Astrocyte (in vitro differentiated cells and primary cell): ENCODE results near the gene ITCH.

Experiments used
- EZH2 ChIP-seq: IDR thresholded peaks from 2 replicates; pipeline ENCODE4 v1.6.1; 2012; ENCODE audit warnings: mild to moderate bottlenecking, low read length, inconsistent platforms; ENCODE audit not compliant: insufficient read depth
- TF ChIP-seq, protein P1 (sequence below): IDR thresholded peaks from 2 replicates; pipeline ENCODE4 v1.5.1; 2011; ENCODE audit warnings: low read depth, mild to moderate bottlenecking, inconsistent platforms, low read length, moderate library complexity; ENCODE audit not compliant: insufficient read depth

DNA sequence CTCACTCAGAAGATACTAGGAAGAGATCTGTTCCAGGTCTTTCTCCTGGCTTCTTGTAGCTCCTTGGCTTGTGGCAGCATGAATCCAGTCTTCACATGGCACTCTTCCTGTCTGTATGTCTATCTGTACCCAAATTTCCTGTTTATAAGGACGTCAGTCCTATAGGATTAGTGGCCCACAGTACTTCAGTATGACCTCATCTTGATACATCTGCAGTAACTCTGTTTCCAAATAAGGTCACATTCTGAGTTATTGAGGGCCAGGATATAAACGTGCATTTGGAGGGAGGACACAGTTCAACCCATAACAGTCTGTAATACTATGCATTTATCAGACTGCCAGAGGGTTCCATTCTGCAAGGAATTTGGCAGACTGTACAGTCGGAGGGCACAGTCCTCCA is 95.6 kb downstream of the ITCH start:
- TF ChIP-seq, protein P1, sequence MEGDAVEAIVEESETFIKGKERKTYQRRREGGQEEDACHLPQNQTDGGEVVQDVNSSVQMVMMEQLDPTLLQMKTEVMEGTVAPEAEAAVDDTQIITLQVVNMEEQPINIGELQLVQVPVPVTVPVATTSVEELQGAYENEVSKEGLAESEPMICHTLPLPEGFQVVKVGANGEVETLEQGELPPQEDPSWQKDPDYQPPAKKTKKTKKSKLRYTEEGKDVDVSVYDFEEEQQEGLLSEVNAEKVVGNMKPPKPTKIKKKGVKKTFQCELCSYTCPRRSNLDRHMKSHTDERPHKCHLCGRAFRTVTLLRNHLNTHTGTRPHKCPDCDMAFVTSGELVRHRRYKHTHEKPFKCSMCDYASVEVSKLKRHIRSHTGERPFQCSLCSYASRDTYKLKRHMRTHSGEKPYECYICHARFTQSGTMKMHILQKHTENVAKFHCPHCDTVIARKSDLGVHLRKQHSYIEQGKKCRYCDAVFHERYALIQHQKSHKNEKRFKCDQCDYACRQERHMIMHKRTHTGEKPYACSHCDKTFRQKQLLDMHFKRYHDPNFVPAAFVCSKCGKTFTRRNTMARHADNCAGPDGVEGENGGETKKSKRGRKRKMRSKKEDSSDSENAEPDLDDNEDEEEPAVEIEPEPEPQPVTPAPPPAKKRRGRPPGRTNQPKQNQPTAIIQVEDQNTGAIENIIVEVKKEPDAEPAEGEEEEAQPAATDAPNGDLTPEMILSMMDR: no peak
- no peak for TF ChIP-seq EZH2
